ENCODE measurements around the gene SLC33A1. TPM values are rescaled to one million over a fixed set of nuclear protein-coding genes. Genes with fewer than 3 reads are reported as not detected.

SLC33A1 gene
- total and polyA plus RNA-seq, 2 of the 13 experiments (the other 11 are each of a cell fraction or from before 2014, with no cell fraction given): 20.0 to 32.1 TPM

- TF ChIP-seq ZNF83 (CRISPR knock-in tag; IDR thresholded peaks at IDR 0.05; ENCODE audit: borderline replicate concordance) (peak; percentile 15; the same call in 1 of the 2 replicates), HNRNPL (IDR thresholded peaks at IDR 0.05; ENCODE audit: low read depth, low read length) (0 out of 2 replicates have a peak, but pooled peaks have one; percentile 13), FOSL2 (CRISPR knock-in tag; IDR thresholded peaks at IDR 0.05) (0 out of 2 replicates have a peak, but pooled peaks have one; percentile 3), EED (CRISPR knock-in tag; IDR thresholded peaks at IDR 0.05) (0 out of 2 replicates have a peak, but pooled peaks have one; percentile 2), TAF1 (CRISPR knock-in tag; IDR thresholded peaks at IDR 0.05) (no peak), HNF4G (IDR thresholded peaks at IDR 0.05; ENCODE audit: borderline replicate concordance, low read depth, low read length) (0 out of 2 replicates have a peak, but pooled peaks have one; percentile 2), HNF4G (CRISPR knock-in tag; IDR thresholded peaks at IDR 0.05; ENCODE audit: borderline replicate concordance, low read depth) (no peak), ZNF12 (CRISPR knock-in tag; IDR thresholded peaks at IDR 0.05) (no peak), MAZ (IDR thresholded peaks at IDR 0.05; ENCODE audit: borderline replicate concordance, low read depth, low read length) (no peak), MAZ (CRISPR knock-in tag; IDR thresholded peaks at IDR 0.05; ENCODE audit: low read depth) (0 out of 2 replicates have a peak, but pooled peaks have one; percentile 1), SAFB2 (CRISPR knock-in tag; IDR thresholded peaks at IDR 0.05; ENCODE audit: borderline replicate concordance, low read depth) (0 out of 2 replicates have a peak, but pooled peaks have one; percentile 5), ELF4 (CRISPR knock-in tag; IDR thresholded peaks at IDR 0.05; ENCODE audit: borderline replicate concordance) (0 out of 2 replicates have a peak, but pooled peaks have one; percentile 6), BCLAF1 (IDR thresholded peaks at IDR 0.05) (no peak), SMAD3 (CRISPR knock-in tag; IDR thresholded peaks at IDR 0.05) (no peak), DBP (CRISPR knock-in tag; IDR thresholded peaks at IDR 0.05; ENCODE audit: not compliant biosample characterization) (no peak), SRY (CRISPR knock-in tag; IDR thresholded peaks at IDR 0.05) (peak; percentile 27; the same call in 1 of the 2 replicates)
Observed at GRCh38 chr3:155853214-155854140, 750 bp downstream of the SLC33A1 start (continued).
